Tibial nerve (tissue), 4 donors: Measurements from ENCODE around the gene PRPF38A. TPM values are rescaled to one million over a fixed set of nuclear protein-coding genes. Genes with fewer than 3 reads are reported as not detected.

Experiments
- DNase-seq, 2 donors: peaks; one replicate each; pipeline ENCODE4 v3.0.0-alpha.2; 2019; ENCODE audit warnings: low spot score in 2 of 2
- H3K27ac ChIP-seq, 4 donors: fragments of 200-600 bp; sonication (generic) in 3 of 4; one replicate each; pipeline ENCODE4 v1.5.1; 2017 to 2019; ENCODE audit warnings: mild to moderate bottlenecking in 1 of 4
- H3K27me3 ChIP-seq, 2 donors: fragments of 200-600 bp; sonication (generic) in 1 of 2; one replicate each; pipeline versions ENCODE4 v1.5.1 to v1.6.0; 2017 to 2019
- H3K36me3 ChIP-seq, 3 donors: fragments of 200-600 bp; sonication (generic); one replicate each; pipeline ENCODE4 v1.5.1; 2018 to 2019
- H3K4me1 ChIP-seq, 4 donors: fragments of 200-600 bp; sonication (generic) in 3 of 4; one replicate each; pipeline ENCODE4 v1.5.1; 2017 to 2019
- H3K4me3 ChIP-seq, 4 donors: fragments of 200-600 bp; sonication (generic) in 3 of 4; one replicate each; pipeline ENCODE4 v1.5.1; 2017 to 2019; ENCODE audit warnings: mild to moderate bottlenecking in 1 of 4, moderate library complexity in 1 of 4
- H3K9me3 ChIP-seq, 4 donors: fragments of 200-600 bp; sonication (generic) in 3 of 4; one replicate each; pipeline ENCODE4 v1.5.1; 2017 to 2019
- EP300 ChIP-seq, 2 donors: sonication (generic); formaldehyde crosslinking; IDR thresholded peaks; one replicate each; pipeline ENCODE4 v1.6.1; 2017; ENCODE audit warnings: antibody characterized with exemption in 2 of 2, mild to moderate bottlenecking in 1 of 2
- POLR2A ChIP-seq, 2 donors: fragments of 450-650 bp; IDR thresholded peaks; one replicate each; pipeline ENCODE4 v1.6.1; 2017; ENCODE audit warnings: antibody characterized with exemption in 2 of 2, mild to moderate bottlenecking in 2 of 2, moderate library complexity in 2 of 2
- WGBS, 2 donors: methylation state at CpG; one replicate each; pipeline ENCODE4 v1.1.5; 2018; 5-methylcytosine and 5-hydroxymethylcytosine counted together
- total RNA-seq, 4 donors: library from RNA; depleted of rRNA; stranded (reverse); fragments of >200 nt; gene quantifications; one replicate each; pipeline ENCODE4 v1.1.0, GENCODE V29; 2016
- TF ChIP-seq, protein P1 (sequence below), 5 experiments: fragments of 200-600 bp in 3 of 5; fragments of 450-650 bp in 2 of 5; sonication (generic) in 3 of 5; IDR thresholded peaks; one replicate each; pipeline ENCODE4 v1.5.1; 2016 to 2019; ENCODE audit warnings: antibody characterized with exemption in 5 of 5, mild to moderate bottlenecking in 3 of 5, moderate library complexity in 2 of 5

The PRPF38A gene
- total RNA-seq, 4 donors from 2014 or later, result 10.0 to 21.4 (median 14.4) TPM

DNA sequence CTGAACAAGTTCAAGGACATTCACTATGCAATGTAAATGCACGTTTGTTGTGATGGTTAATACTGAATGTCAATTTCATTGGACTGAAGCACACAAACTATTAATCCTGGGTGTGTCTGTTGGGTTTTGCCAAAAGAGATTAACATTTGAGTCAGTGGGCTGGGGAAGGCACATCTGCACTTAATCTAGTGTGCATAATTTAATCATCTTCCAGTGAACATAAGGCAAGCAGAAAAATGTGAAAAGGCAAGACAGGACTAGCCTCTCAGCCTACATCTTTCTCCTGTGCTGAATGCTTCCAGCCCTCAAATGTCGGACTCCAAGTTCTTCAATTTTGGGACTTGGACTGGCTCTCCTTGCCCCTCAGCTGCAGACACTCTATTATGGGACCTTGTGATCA lies 40.1 kb downstream of the PRPF38A start:
- Histone ChIP-seq H3K27me3 (no peaks in the 10 kb centered on the region), H3K36me3 (peaks cover 0 to 54% (median 2%) of the 10 kb centered on the region in 3 donors), H3K27ac (no peak overlapping the region), H3K9me3 (no peaks in the 10 kb centered on the region), H3K4me3 (no peak overlapping the region), H3K4me1 (no peaks in the 10 kb centered on the region)
- 77 to 82% methylated on average over 2 of the region's 2 CpGs for WGBS, 2 donors
- no peak for TF ChIP-seq EP300 (IDR thresholded peaks at IDR 0.05)
- TF ChIP-seq, protein P1, sequence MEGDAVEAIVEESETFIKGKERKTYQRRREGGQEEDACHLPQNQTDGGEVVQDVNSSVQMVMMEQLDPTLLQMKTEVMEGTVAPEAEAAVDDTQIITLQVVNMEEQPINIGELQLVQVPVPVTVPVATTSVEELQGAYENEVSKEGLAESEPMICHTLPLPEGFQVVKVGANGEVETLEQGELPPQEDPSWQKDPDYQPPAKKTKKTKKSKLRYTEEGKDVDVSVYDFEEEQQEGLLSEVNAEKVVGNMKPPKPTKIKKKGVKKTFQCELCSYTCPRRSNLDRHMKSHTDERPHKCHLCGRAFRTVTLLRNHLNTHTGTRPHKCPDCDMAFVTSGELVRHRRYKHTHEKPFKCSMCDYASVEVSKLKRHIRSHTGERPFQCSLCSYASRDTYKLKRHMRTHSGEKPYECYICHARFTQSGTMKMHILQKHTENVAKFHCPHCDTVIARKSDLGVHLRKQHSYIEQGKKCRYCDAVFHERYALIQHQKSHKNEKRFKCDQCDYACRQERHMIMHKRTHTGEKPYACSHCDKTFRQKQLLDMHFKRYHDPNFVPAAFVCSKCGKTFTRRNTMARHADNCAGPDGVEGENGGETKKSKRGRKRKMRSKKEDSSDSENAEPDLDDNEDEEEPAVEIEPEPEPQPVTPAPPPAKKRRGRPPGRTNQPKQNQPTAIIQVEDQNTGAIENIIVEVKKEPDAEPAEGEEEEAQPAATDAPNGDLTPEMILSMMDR (IDR thresholded peaks at IDR 0.05), result no peak
- no peak for TF ChIP-seq POLR2A (IDR thresholded peaks at IDR 0.05)
- DNase-seq, result no peak

DNA sequence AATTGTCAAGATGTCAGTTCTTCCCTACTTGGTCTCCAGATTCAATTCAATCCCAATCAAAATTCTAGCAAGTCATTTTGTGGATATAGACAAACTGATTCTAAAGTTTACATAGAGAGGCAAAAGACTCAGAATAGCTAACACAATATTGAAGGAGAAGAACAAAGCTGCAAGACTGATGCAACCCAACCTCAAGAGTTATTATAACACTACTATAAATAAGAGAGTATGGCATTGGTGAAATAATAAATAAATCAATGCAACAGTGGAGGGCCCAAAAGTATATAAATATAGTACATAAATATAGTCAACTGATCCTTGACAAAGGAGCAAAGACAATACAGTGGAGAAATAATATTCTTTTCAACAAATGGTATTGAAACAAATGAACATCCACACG lies 49.7 kb downstream of the PRPF38A start:
- Histone ChIP-seq H3K9me3 (no peaks in the 10 kb centered on the region), H3K36me3 (peaks cover 0 to 58% (median 0%) of the 10 kb centered on the region in 3 donors), H3K27ac (no peak overlapping the region), H3K27me3 (no peaks in the 10 kb centered on the region), H3K4me1 (no peaks in the 10 kb centered on the region), H3K4me3 (no peak overlapping the region)
- TF ChIP-seq, protein P1 (IDR thresholded peaks at IDR 0.05), result no peak
- TF ChIP-seq EP300 (IDR thresholded peaks at IDR 0.05) (no peak), POLR2A (IDR thresholded peaks at IDR 0.05) (no peak)
- 91 to 97% methylated on average over 1 of the region's 1 CpG for WGBS, 2 donors
- no peak for DNase-seq

DNA sequence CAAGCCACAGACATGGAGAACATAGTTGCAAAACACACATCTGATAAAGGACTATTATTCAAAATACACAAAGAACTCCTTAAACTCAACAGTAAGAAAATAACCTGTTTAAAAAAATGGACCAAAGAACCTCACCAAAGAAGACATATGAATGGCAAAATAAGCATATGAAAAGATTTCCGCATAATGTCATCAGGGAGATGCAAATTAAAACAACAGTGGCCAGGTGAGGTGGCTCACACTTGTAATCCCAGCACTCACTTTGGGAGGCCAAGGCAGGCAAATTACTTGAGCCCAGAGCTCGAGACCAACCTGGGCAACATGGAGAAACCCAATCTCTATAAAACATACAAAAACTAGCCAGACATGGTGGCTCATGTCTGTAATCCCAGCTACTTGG lies 50.4 kb downstream of the PRPF38A start:
- Histone ChIP-seq H3K36me3 (peaks cover 0 to 65% (median 0%) of the 10 kb centered on the region in 3 donors), H3K27ac (no peak overlapping the region), H3K27me3 (no peaks in the 10 kb centered on the region), H3K9me3 (no peaks in the 10 kb centered on the region), H3K4me1 (no peaks in the 10 kb centered on the region), H3K4me3 (no peak overlapping the region)
- 96 to 100% methylated on average over 2 of the region's 2 CpGs for whole genome bisulfite sequencing, 2 donors
- TF ChIP-seq, protein P1 (IDR thresholded peaks at IDR 0.05), result no peak
- TF ChIP-seq EP300 (IDR thresholded peaks at IDR 0.05) (no peak), POLR2A (IDR thresholded peaks at IDR 0.05) (no peak)
- DNase-seq, result no peak

DNA sequence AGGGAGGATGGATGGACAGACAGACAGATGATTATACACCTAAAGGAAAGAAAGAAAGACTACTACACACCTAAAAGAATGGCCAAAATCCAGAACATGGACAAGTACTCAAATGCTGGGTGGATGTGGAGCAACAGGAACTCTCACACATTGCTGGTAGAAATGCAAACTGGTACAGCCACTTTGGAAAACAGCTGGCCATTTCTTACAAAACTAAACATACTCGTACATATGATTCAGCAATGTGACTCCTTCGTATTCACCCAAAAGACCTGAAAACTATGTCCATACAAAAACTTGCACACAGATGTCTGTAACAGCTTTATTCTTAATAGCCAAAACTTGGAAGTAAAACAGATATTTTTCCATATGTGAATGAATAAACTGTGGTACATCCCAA lies 51.3 kb downstream of the PRPF38A start:
- no peaks in the 10 kb centered on the region for H3K9me3 ChIP-seq
- no peak overlapping the region for H3K4me3 ChIP-seq
- peaks cover 0 to 74% (median 0%) of the 10 kb centered on the region in 3 donors for H3K36me3 ChIP-seq
- no peaks in the 10 kb centered on the region for H3K4me1 ChIP-seq
- no peak overlapping the region for H3K27ac ChIP-seq
- 96 to 98% methylated on average over 2 of the region's 2 CpGs for WGBS, 2 donors
- no peak for TF ChIP-seq EP300 (IDR thresholded peaks at IDR 0.05)
- no peak for TF ChIP-seq POLR2A (IDR thresholded peaks at IDR 0.05)
- TF ChIP-seq, protein P1 (IDR thresholded peaks at IDR 0.05), result no peak
- DNase-seq, result no peak
- H3K27me3 ChIP-seq, result peaks cover 0 to 2% of the 10 kb centered on the region in 2 donors

DNA sequence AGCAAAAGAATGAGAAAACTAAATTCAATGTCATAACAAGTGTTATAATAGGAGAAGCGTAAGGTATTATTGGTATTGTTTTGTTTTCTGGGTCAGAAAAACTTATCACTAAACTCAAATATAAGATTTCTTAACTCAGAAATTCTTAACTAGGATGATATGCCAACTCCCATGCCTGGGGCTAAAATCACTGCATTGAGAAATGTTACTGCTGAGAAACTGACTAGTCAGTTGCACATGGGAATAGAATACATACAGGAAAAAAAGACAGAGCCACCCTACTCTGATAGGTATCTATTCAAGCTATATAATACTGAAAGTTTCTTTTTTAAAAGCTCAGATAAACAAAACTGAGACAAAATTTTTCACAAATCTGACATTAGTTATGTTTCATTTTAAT lies 56.3 kb downstream of the PRPF38A start:
- H3K27me3 ChIP-seq, result peaks cover 0 to 2% of the 10 kb centered on the region in 2 donors
- no peak overlapping the region for H3K27ac ChIP-seq
- peaks cover 0 to 62% (median 0%) of the 10 kb centered on the region in 3 donors for H3K36me3 ChIP-seq
- 97 to 100% methylated on average over 1 of the region's 1 CpG for WGBS, 2 donors
- no peaks in the 10 kb centered on the region for H3K9me3 ChIP-seq
- TF ChIP-seq EP300 (IDR thresholded peaks at IDR 0.05) (no peak), POLR2A (IDR thresholded peaks at IDR 0.05) (no peak)
- TF ChIP-seq, protein P1 (IDR thresholded peaks at IDR 0.05), result no peak
- DNase-seq, result no peak
- H3K4me1 ChIP-seq, result no peaks in the 10 kb centered on the region
- no peak overlapping the region for H3K4me3 ChIP-seq
